MCF 10A (cell line): Measurements from ENCODE around the gene PMPCA. TPM values are rescaled to one million over a fixed set of nuclear protein-coding genes. Genes with fewer than 3 reads are reported as not detected.

ENCODE experiments used
- total RNA-seq: library from RNA; stranded (reverse); gene quantifications from 2 replicates; pipeline ENCODE4 v1.2.3, GENCODE V29; 2022

PMPCA gene
- total RNA-seq, 1 experiment from 2014 or later: 66.3 TPM

Other genes starting within 250 kb of the PMPCA start
- 0.22 and 0.26 TPM in 2 replicates for gene LHX3, start 205.5 kb upstream of the PMPCA start, total RNA-seq
- 23.7 and 27.7 TPM in 2 replicates for gene QSOX2, start 164.8 kb upstream of the PMPCA start, total RNA-seq
- not detected in 2 replicates for gene CCDC187, start 106.6 kb upstream of the PMPCA start, total RNA-seq
- gene GPSM1, start 83.1 kb upstream of the PMPCA start, total RNA-seq: 15.5 and 16.4 TPM in 2 replicates
- gene DNLZ, start 46.9 kb upstream of the PMPCA start, total RNA-seq: 24.5 and 30.5 TPM in 2 replicates
- 0.33 and 0.69 TPM in 2 replicates for gene CARD9, start 37.0 kb upstream of the PMPCA start, total RNA-seq
- gene SNAPC4, start 10.5 kb upstream of the PMPCA start, total RNA-seq: 9.6 and 9.9 TPM in 2 replicates
- 58.9 and 82.2 TPM in 2 replicates for gene ENTR1, start within 50 bp of the PMPCA start, total RNA-seq
- gene INPP5E, start 29.2 kb downstream of the PMPCA start, total RNA-seq: 16.3 and 17.4 TPM in 2 replicates
- 85.8 and 88.8 TPM in 2 replicates for gene SEC16A, start 72.4 kb downstream of the PMPCA start, total RNA-seq
- gene NOTCH1, start 135.4 kb downstream of the PMPCA start, total RNA-seq: 37.5 and 53.4 TPM in 2 replicates